ENCODE results near the gene FERMT2. TPM values are rescaled to one million over a fixed set of nuclear protein-coding genes. Genes with fewer than 3 reads are reported as not detected.

The FERMT2 gene
- total RNA-seq, 3 donors from 2014 or later (not counting 1 experiment from before 2014, with no cell fraction given): 0.58 to 1.7 (median 0.92) TPM

DNA sequence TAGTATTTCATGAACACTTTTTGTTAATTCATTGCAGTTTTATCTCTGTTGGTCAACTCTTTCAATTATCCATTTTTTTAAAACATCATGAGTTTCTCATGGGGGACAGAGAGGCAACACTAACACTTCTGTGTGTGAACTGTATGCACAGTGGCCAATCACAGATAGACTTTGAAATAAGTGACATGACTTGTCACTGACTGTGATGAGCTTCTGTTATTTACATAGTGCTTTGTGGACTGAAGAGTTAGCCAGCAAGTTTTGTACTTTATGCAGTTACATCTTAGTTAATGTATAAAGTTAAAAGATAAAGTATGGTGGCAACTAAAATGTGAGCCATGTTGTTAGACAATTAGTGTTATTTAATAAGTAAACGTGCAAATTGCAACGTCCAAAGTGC, 16.1 kb downstream of the FERMT2 start:
- no peaks in the 10 kb centered on the region for H3K9me3 ChIP-seq (ENCODE audit: control insufficient read depth, insufficient read depth, low read length)
- H3K36me3 Mint-ChIP-seq: no peaks in the 10 kb centered on the region
- H3K4me3 ChIP-seq (ENCODE audit: low read length): no peak overlapping the region
- no peak overlapping the region for H3K27ac ChIP-seq (ENCODE audit: low read length)
- no peaks in the 10 kb centered on the region for H3K4me1 ChIP-seq (ENCODE audit: control insufficient read depth, insufficient read depth, low read length)
- H3K4me1 Mint-ChIP-seq: no peaks in the 10 kb centered on the region
- DNase-seq (no peak), ATAC-seq (no peak)
- TF ChIP-seq, protein P1, sequence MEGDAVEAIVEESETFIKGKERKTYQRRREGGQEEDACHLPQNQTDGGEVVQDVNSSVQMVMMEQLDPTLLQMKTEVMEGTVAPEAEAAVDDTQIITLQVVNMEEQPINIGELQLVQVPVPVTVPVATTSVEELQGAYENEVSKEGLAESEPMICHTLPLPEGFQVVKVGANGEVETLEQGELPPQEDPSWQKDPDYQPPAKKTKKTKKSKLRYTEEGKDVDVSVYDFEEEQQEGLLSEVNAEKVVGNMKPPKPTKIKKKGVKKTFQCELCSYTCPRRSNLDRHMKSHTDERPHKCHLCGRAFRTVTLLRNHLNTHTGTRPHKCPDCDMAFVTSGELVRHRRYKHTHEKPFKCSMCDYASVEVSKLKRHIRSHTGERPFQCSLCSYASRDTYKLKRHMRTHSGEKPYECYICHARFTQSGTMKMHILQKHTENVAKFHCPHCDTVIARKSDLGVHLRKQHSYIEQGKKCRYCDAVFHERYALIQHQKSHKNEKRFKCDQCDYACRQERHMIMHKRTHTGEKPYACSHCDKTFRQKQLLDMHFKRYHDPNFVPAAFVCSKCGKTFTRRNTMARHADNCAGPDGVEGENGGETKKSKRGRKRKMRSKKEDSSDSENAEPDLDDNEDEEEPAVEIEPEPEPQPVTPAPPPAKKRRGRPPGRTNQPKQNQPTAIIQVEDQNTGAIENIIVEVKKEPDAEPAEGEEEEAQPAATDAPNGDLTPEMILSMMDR (IDR thresholded peaks at IDR 0.05): no peak
- peaks cover 0 to 7% of the 10 kb centered on the region in 2 donors for H3K27me3 Mint-ChIP-seq (ENCODE audit: low read depth in 2 of 2)
- H3K9me3 Mint-ChIP-seq: no peaks in the 10 kb centered on the region
- intact Hi-C loops (cut with micrococcal nuclease): no loop called here
- no peaks in the 10 kb centered on the region for H3K27me3 ChIP-seq (ENCODE audit: control insufficient read depth, insufficient read depth, low read length)
- no peak overlapping the region for H3K27ac Mint-ChIP-seq
- H3K36me3 ChIP-seq (ENCODE audit: control insufficient read depth, insufficient read depth, low read length): no peaks in the 10 kb centered on the region
- WGBS (ENCODE audit: insufficient coverage): 100% methylated on average over 2 of the region's 2 CpGs
- no peak overlapping the region for H3K4me3 Mint-ChIP-seq

DNA sequence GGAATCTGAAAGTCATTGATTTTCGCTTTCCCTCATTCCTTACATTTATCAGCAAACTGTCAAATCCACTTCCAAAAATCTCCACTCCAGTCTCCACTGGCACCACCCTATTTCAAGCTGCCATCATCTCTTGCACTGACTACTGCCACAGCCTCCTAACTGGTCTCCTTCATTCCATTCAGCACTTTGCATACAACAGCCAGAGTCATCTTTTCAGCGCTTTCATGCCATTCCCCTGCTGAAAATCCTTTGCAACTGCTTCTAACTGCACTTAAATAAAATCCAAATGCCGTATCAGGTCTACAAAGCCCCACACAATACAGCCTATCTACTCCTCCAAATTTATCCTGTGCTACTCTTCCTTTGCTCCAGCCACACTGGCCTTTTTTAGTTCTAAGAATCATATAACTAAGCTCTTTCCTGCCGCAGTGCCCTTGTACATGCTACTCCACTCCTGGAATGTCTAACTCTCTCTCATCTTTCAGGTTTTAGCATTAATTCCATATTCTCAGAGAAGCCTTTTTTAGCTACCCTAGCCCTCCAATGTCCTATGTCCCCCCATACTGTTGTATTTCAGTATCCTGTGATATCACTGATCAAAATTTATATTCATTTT, 21.6 kb downstream of the FERMT2 start:
- TF ChIP-seq, protein P1 (IDR thresholded peaks at IDR 0.05): no peak
- no peak overlapping the region for H3K27ac Mint-ChIP-seq
- H3K36me3 Mint-ChIP-seq: no peaks in the 10 kb centered on the region
- Histone ChIP-seq H3K36me3 (ENCODE audit: control insufficient read depth, insufficient read depth, low read length) (no peaks in the 10 kb centered on the region), H3K4me1 (ENCODE audit: control insufficient read depth, insufficient read depth, low read length) (no peaks in the 10 kb centered on the region), H3K4me3 (ENCODE audit: low read length) (no peak overlapping the region), H3K27me3 (ENCODE audit: control insufficient read depth, insufficient read depth, low read length) (no peaks in the 10 kb centered on the region), H3K9me3 (ENCODE audit: control insufficient read depth, insufficient read depth, low read length) (no peaks in the 10 kb centered on the region), H3K27ac (ENCODE audit: low read length) (no peak overlapping the region)
- H3K9me3 Mint-ChIP-seq: no peaks in the 10 kb centered on the region
- 99% methylated on average over 4 of the region's 4 CpGs for WGBS (ENCODE audit: insufficient coverage)
- no peaks in the 10 kb centered on the region for H3K27me3 Mint-ChIP-seq (ENCODE audit: low read depth in 2 of 2)
- H3K4me1 Mint-ChIP-seq: peaks cover 3% of the 10 kb centered on the region in 2 donors
- intact Hi-C loops (cut with micrococcal nuclease): no loop called here
- DNase-seq (no peak), ATAC-seq (no peak)
- H3K4me3 Mint-ChIP-seq: no peak overlapping the region

DNA sequence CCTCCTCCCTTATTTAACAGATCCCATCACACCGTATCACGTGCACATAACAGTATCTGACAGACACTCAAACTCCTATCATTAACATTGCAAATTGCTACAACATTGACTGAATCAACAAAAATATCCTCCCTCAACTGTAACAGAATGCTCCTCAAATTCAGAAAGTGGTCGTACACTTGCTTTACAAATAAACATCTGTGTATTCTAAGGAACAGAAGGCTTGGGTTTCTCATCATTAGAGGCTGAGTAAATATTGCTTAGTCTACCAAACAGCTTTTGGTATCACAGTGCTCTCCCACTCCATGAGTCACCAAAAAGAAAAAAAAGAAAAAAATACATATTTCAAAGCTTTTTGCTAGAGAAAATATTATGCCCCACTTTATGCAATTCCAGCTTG, 23.9 kb downstream of the FERMT2 start:
- H3K9me3 ChIP-seq (ENCODE audit: control insufficient read depth, insufficient read depth, low read length): no peaks in the 10 kb centered on the region
- Mint-ChIP-seq H3K9me3 (no peaks in the 10 kb centered on the region), H3K4me1 (peaks cover 14 to 18% of the 10 kb centered on the region in 2 donors), H3K27me3 (ENCODE audit: low read depth in 2 of 2) (no peaks in the 10 kb centered on the region), H3K36me3 (no peaks in the 10 kb centered on the region), H3K4me3 (no peak overlapping the region), H3K27ac (no peak overlapping the region)
- 100% methylated on average over 3 of the region's 3 CpGs for WGBS (ENCODE audit: insufficient coverage)
- H3K27me3 ChIP-seq (ENCODE audit: control insufficient read depth, insufficient read depth, low read length): no peaks in the 10 kb centered on the region
- peaks cover 3% of the 10 kb centered on the region for H3K4me1 ChIP-seq (ENCODE audit: control insufficient read depth, insufficient read depth, low read length)
- TF ChIP-seq, protein P1 (IDR thresholded peaks at IDR 0.05): no peak
- ATAC-seq (no peak), DNase-seq (no peak)
- no peak overlapping the region for H3K4me3 ChIP-seq (ENCODE audit: low read length)
- H3K27ac ChIP-seq (ENCODE audit: low read length): no peak overlapping the region
- H3K36me3 ChIP-seq (ENCODE audit: control insufficient read depth, insufficient read depth, low read length): no peaks in the 10 kb centered on the region
- intact Hi-C loops (cut with micrococcal nuclease): no loop called here
